HCT116 (cell line): Measurements from ENCODE around the gene PROCA1. TPM values are rescaled to one million over a fixed set of nuclear protein-coding genes. Genes with fewer than 3 reads are reported as not detected.

Source experiments
- ATAC-seq: fragments of 200-7000 bp; cut with Tn5 transposase; 2 replicates; pipeline ENCODE4 v1.9.1; 2020; ENCODE audit warnings: mild to moderate bottlenecking, moderate library complexity
- BruUV-seq: library from RNA; stranded (reverse); fragments of 400-500 nt; replicated peaks from 2 replicates; lab custom pipeline; 2021; lab: Mats Ljungman, UMichigan
- CTCF ChIA-PET: fragments of 300-600 bp; sonication (Branson Sonifier 250); formaldehyde crosslinking; loops from one replicate; lab custom pipeline; 2021; ENCODE audit warnings: antibody characterized with exemption; lab: Charles Lee
- POLR2A ChIA-PET: fragments of 300-600, 350-600 bp; sonication (Branson Sonifier 250); formaldehyde crosslinking; loops from one replicate; lab custom pipeline; 2021; ENCODE audit warnings: antibody characterized with exemption; lab: Charles Lee
- RAD21 ChIA-PET, 2 experiments: fragments of 300-600 bp; sonication (Branson Sonifier 250); formaldehyde crosslinking; loops; one replicate each; lab custom pipeline; 2023; ENCODE audit warnings: low total read pairs in 2 of 2; ENCODE audit not compliant: uncharacterized antibody in 2 of 2, unreplicated experiment in 2 of 2, low non-redundant PET in 1 of 2; lab: Charles Lee
- DNase-seq: peaks from one replicate; pipeline ENCODE4 v3.0.0-alpha.2; 2010; ENCODE audit warnings: low read depth, low spot score
- H2AFZ ChIP-seq: fragments of 200-600 bp; shearing (Covaris generic), sonication (generic); 2 replicates; pipeline ENCODE4 v1.6.1; 2017; ENCODE audit warnings: low read depth, mixed run types, mixed read lengths, antibody characterized with exemption, low read length; ENCODE audit not compliant: poor library complexity, severe bottlenecking
- H3K27ac ChIP-seq: 2 replicates; pipeline ENCODE4 v1.5.1; 2012; ENCODE audit warnings: low read depth, low read length
- H3K27me3 ChIP-seq: fragments of 200-600 bp; sonication (generic); 2 replicates; pipeline ENCODE4 v1.6.1; 2016; ENCODE audit warnings: mixed run types, low read length, mixed read lengths; ENCODE audit not compliant: insufficient read depth
- H3K36me3 ChIP-seq, 2 experiments: fragments of 200-500 bp in 1 of 2; fragments of 200-600 bp in 1 of 2; sonication (Bioruptor generic) in 1 of 2; sonication (generic) in 1 of 2; 2 replicates each; pipeline versions ENCODE4 v1.5.1 to v1.6.1; 2014 to 2016; ENCODE audit warnings: low read length in 2 of 2, inconsistent platforms in 1 of 2, mixed read lengths in 1 of 2, mixed run types in 1 of 2; ENCODE audit not compliant: insufficient read depth in 2 of 2, control insufficient read depth in 1 of 2
- H3K4me1 ChIP-seq, 2 experiments: fragments of 200-600 bp in 1 of 2; sonication (generic) in 1 of 2; 2 replicates each; pipeline versions ENCODE4 v1.5.1 to v1.6.1; 2012 to 2017; ENCODE audit warnings: low read length in 2 of 2, inconsistent platforms in 1 of 2, mild to moderate bottlenecking in 1 of 2, mixed read lengths in 1 of 2, mixed run types in 1 of 2, moderate library complexity in 1 of 2; ENCODE audit not compliant: insufficient read depth in 2 of 2, control insufficient read depth in 1 of 2
- H3K4me2 ChIP-seq: fragments of 200-600 bp; sonication (generic); 2 replicates; pipeline ENCODE4 v1.6.1; 2017; ENCODE audit warnings: mixed run types, low read length, mixed read lengths
- H3K4me3 ChIP-seq, 2 experiments: fragments of 200-600 bp in 1 of 2; sonication (generic) in 1 of 2; replicated peaks in 1 of 2; 2 replicates each; pipeline ENCODE4 v1.5.1; 2011 to 2016; ENCODE audit warnings: low read length in 2 of 2, control low read depth in 1 of 2, low read depth in 1 of 2, mild to moderate bottlenecking in 1 of 2, mixed read lengths in 1 of 2, mixed run types in 1 of 2
- H3K79me2 ChIP-seq: fragments of 200-600 bp; sonication (generic); 2 replicates; pipeline ENCODE4 v1.6.1; 2017; ENCODE audit warnings: mild to moderate bottlenecking, mixed run types, low read length, moderate library complexity, mixed read lengths; ENCODE audit not compliant: insufficient read depth
- H3K9ac ChIP-seq: fragments of 200-600 bp; sonication (generic); 2 replicates; pipeline ENCODE4 v1.6.1; 2016; ENCODE audit warnings: low read length, mixed read lengths
- H3K9me2 ChIP-seq: fragments of 200-600 bp; sonication (generic), shearing (Covaris generic); 2 replicates; pipeline ENCODE4 v1.6.1; 2017; ENCODE audit warnings: mixed run types, mild to moderate bottlenecking, moderate library complexity; ENCODE audit not compliant: insufficient read depth
- H3K9me3 ChIP-seq, 2 experiments: fragments of 200-500 bp in 1 of 2; fragments of 200-600 bp in 1 of 2; sonication (Bioruptor generic) in 1 of 2; sonication (generic) in 1 of 2; 2 replicates each; pipeline ENCODE4 v1.6.1; 2014 to 2017; ENCODE audit warnings: low read length in 2 of 2, mixed read lengths in 2 of 2, inconsistent platforms in 1 of 2, low read depth in 1 of 2, mild to moderate bottlenecking in 1 of 2, mixed run types in 1 of 2, moderate library complexity in 1 of 2; ENCODE audit not compliant: control insufficient read depth in 1 of 2, insufficient read depth in 1 of 2
- H4K20me1 ChIP-seq: fragments of 200-600 bp; sonication (generic), shearing (Covaris generic); 2 replicates; pipeline ENCODE4 v1.6.1; 2017; ENCODE audit warnings: mixed run types, mild to moderate bottlenecking, moderate library complexity; ENCODE audit not compliant: insufficient read depth
- CEBPB ChIP-seq: IDR thresholded peaks from 2 replicates; pipeline ENCODE4 v1.6.1; 2012; ENCODE audit warnings: low read depth
- CTCF ChIP-seq, 3 experiments: fragments of 200-600 bp in 1 of 3; sonication (generic) in 1 of 3; IDR thresholded peaks in 2 of 3; conservative IDR thresholded peaks in 1 of 3; 2 replicates each; pipeline ENCODE4 v1.5.1; 2012 to 2017; ENCODE audit warnings: low read depth in 2 of 3, low read length in 2 of 3, antibody characterized with exemption in 1 of 3, borderline replicate concordance in 1 of 3, control low read depth in 1 of 3, mild to moderate bottlenecking in 1 of 3, mixed read lengths in 1 of 3, mixed run types in 1 of 3, moderate library complexity in 1 of 3; ENCODE audit not compliant: insufficient read depth in 1 of 3
- EGR1 ChIP-seq: IDR thresholded peaks from 2 replicates; pipeline ENCODE4 v1.6.1; 2012; ENCODE audit warnings: low read depth
- FOSL1 ChIP-seq: IDR thresholded peaks from 2 replicates; pipeline ENCODE4 v1.6.1; 2012; ENCODE audit warnings: low read depth
- REST ChIP-seq: IDR thresholded peaks from 2 replicates; pipeline ENCODE4 v1.6.1; 2012; ENCODE audit warnings: low read depth
- SP1 ChIP-seq: IDR thresholded peaks from 2 replicates; pipeline ENCODE4 v1.6.1; 2012; ENCODE audit warnings: low read depth
- SRF ChIP-seq: IDR thresholded peaks from 2 replicates; pipeline ENCODE4 v1.6.1; 2012; ENCODE audit warnings: low read depth
- TCF7L2 ChIP-seq: IDR thresholded peaks from 2 replicates; pipeline ENCODE4 v1.7.0; 2011; ENCODE audit warnings: borderline replicate concordance, inconsistent platforms; ENCODE audit not compliant: insufficient read depth, insufficient read length; ENCODE audit errors: extremely low read depth
- YY1 ChIP-seq: IDR thresholded peaks from 2 replicates; pipeline ENCODE4 v1.6.1; 2011; ENCODE audit warnings: low read length, low read depth, moderate library complexity, mild to moderate bottlenecking; ENCODE audit not compliant: insufficient replicate concordance; ENCODE audit errors: extremely low read depth
- ZFX ChIP-seq: fragments of 450-650 bp; IDR thresholded peaks from 2 replicates; pipeline ENCODE4 v1.6.1; 2017
- intact Hi-C: fragments of 100-400 bp; cut with micrococcal nuclease; formaldehyde crosslinking; loops from 2 replicates; pipeline ENCODE4 v1.10.0; 2022
- total RNA-seq: library from RNA; stranded (reverse); gene quantifications from one replicate; pipeline ENCODE4 v1.2.1, GENCODE V29; 2021; ENCODE audit not compliant: unreplicated experiment

The PROCA1 gene
- total RNA-seq, 1 experiment from 2014 or later, result 0.96 TPM

DNA sequence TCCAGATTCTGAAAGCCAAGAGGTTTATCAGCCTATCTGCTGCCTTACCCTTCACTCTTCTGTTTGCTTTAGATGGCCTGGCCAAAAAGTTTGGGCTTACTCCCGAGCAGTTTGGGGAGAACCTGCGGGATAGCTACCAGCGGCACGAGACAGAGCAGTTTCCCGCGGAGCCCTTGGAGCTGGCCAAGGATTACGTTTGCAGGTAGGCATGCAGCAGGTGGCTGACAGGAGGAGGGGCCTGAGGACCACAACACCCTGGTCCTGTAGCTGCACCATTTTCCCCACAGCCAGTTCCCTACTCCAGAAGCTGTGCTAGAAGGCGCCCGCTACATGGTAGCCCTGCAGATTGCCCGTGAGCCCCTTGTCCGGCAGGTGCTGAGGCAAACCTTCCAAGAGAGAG is 29.0 kb downstream of the PROCA1 start:
- TSS peak; percentile 19 for BruUV-seq
- peaks cover 73 to 74% of the 10 kb centered on the region in 2 experiments for H3K36me3 ChIP-seq
- intact Hi-C loops, result no loop called here

More for the DNA sequence above, 29.0 kb downstream of the PROCA1 start:
- Histone ChIP-seq H4K20me1 (no peaks in the 10 kb centered on the region), H3K4me2 (no peak overlapping the region), H3K27ac (no peak overlapping the region), H3K4me1 (no peaks in the 10 kb centered on the region), H3K4me3 (no peak overlapping the region), H2AFZ (no peak overlapping the region), H3K9me3 (no peaks in the 10 kb centered on the region), H3K79me2 (no peaks in the 10 kb centered on the region), H3K9me2 (no peaks in the 10 kb centered on the region), H3K9ac (no peak overlapping the region), H3K27me3 (no peaks in the 10 kb centered on the region)
- DNase-seq (no peak), ATAC-seq (no peak)
- RAD21 ChIA-PET, result no interaction called here
- POLR2A ChIA-PET, result interaction anchor here (1.2 to 1.4 kb wide), 2 partner anchors 9 to 21 kb away, joined by 3 to 4 read pairs; partner anchors contain the start of genes SDF2 and SUPT6H
- CTCF ChIA-PET, result no interaction called here
- TF ChIP-seq SRF, result no peak
- no peak for TF ChIP-seq CEBPB
- no peak for TF ChIP-seq YY1
- no peak for TF ChIP-seq EGR1
- no peak for TF ChIP-seq TCF7L2
- TF ChIP-seq ZFX, result no peak
- no peak for TF ChIP-seq REST
- no peak for TF ChIP-seq SP1
- no peak for TF ChIP-seq FOSL1
- no peak for TF ChIP-seq CTCF (IDR thresholded peaks at IDR 0.05 in 2 of 3, conservative IDR thresholded peaks at IDR 0.05 in 1 of 3; ENCODE audit: borderline replicate concordance in 1 of 3, insufficient read depth in 1 of 3, low read depth in 2 of 3, low read length in 2 of 3)
